Measurements from ENCODE around the gene ZMIZ1. TPM values are rescaled to one million over a fixed set of nuclear protein-coding genes. Genes with fewer than 3 reads are reported as not detected.

Gene ZMIZ1
- 32.9 TPM for polyA plus RNA-seq (2012; ENCODE audit: insufficient read length, low read depth)

GRCh38 chr10:79068562-79069324 is at the start of gene ZMIZ1:
ZMIZ1 (plus strand) TSS chr10:79068966; CDS start chr10:79201633, 132,667 bp downstream.
- TF ChIP-seq SIN3A (IDR thresholded peaks at IDR 0.05; ENCODE audit: borderline replicate concordance, insufficient read depth, low read length) (peak; percentile 54; the same call in 1 of the 2 replicates), FOXP2 (optimal IDR thresholded peaks at IDR 0.05; ENCODE audit: borderline replicate concordance, extremely low read depth, extremely low read length, insufficient read depth) (no peak), REST (IDR thresholded peaks at IDR 0.05; ENCODE audit: insufficient read depth in 1 of 2, low read depth in 2 of 2, low read length in 2 of 2) (peak in 1 of 2 experiments; percentile 51; a peak in 1 of 4 replicates), POLR2AphosphoS5 (IDR thresholded peaks at IDR 0.05; ENCODE audit: low read depth, low read length) (peak; percentile 62; the same call in 1 of the 2 replicates), TAF1 (IDR thresholded peaks at IDR 0.05; ENCODE audit: borderline replicate concordance, insufficient read depth, low read length) (peak; percentile 91)

GRCh38 chr10:79019441-79020014 is 49.2 kb upstream of the ZMIZ1 start:
- TF ChIP-seq FOXP2 (optimal IDR thresholded peaks at IDR 0.05; ENCODE audit: borderline replicate concordance, extremely low read depth, extremely low read length, insufficient read depth) (no peak), SIN3A (IDR thresholded peaks at IDR 0.05; ENCODE audit: borderline replicate concordance, insufficient read depth, low read length) (no peak), POLR2AphosphoS5 (IDR thresholded peaks at IDR 0.05; ENCODE audit: low read depth, low read length) (no peak), TAF1 (IDR thresholded peaks at IDR 0.05; ENCODE audit: borderline replicate concordance, insufficient read depth, low read length) (no peak), REST (IDR thresholded peaks at IDR 0.05; ENCODE audit: insufficient read depth in 1 of 2, low read depth in 2 of 2, low read length in 2 of 2) (no peak)

- TF ChIP-seq FOXP2 (optimal IDR thresholded peaks at IDR 0.05; ENCODE audit: borderline replicate concordance, extremely low read depth, extremely low read length, insufficient read depth) (no peak), REST (IDR thresholded peaks at IDR 0.05; ENCODE audit: insufficient read depth in 1 of 2, low read depth in 2 of 2, low read length in 2 of 2) (no peak), POLR2AphosphoS5 (IDR thresholded peaks at IDR 0.05; ENCODE audit: low read depth, low read length) (no peak), TAF1 (IDR thresholded peaks at IDR 0.05; ENCODE audit: borderline replicate concordance, insufficient read depth, low read length) (no peak), SIN3A (IDR thresholded peaks at IDR 0.05; ENCODE audit: borderline replicate concordance, insufficient read depth, low read length) (no peak)
Observed at GRCh38 chr10:79020015-79020491, 48.7 kb upstream of the ZMIZ1 start.

- TF ChIP-seq FOXP2 (optimal IDR thresholded peaks at IDR 0.05; ENCODE audit: borderline replicate concordance, extremely low read depth, extremely low read length, insufficient read depth) (no peak), TAF1 (IDR thresholded peaks at IDR 0.05; ENCODE audit: borderline replicate concordance, insufficient read depth, low read length) (no peak), REST (IDR thresholded peaks at IDR 0.05; ENCODE audit: insufficient read depth in 1 of 2, low read depth in 2 of 2, low read length in 2 of 2) (no peak), SIN3A (IDR thresholded peaks at IDR 0.05; ENCODE audit: borderline replicate concordance, insufficient read depth, low read length) (no peak), POLR2AphosphoS5 (IDR thresholded peaks at IDR 0.05; ENCODE audit: low read depth, low read length) (no peak)
Observed at GRCh38 chr10:79020605-79021004, 48.2 kb upstream of the ZMIZ1 start.
